Stomach (tissue), 9 donors: Measurements from ENCODE around the gene SDSL. TPM values are rescaled to one million over a fixed set of nuclear protein-coding genes. Genes with fewer than 3 reads are reported as not detected.

Experiments used
- DNase-seq, 2 donors: peaks; one replicate each; pipeline versions ENCODE4 v3.0.0 to v3.0.0-alpha.2; 2013 to 2019
- H3K27ac ChIP-seq, 5 donors: fragments of 200-600 bp in 4 of 5; sonication (generic) in 4 of 5; one replicate each; pipeline ENCODE4 v1.5.1; 2013 to 2019; ENCODE audit warnings: mild to moderate bottlenecking in 1 of 5, moderate library complexity in 1 of 5
- H3K27me3 ChIP-seq, 3 donors: fragments of 200-600 bp; sonication (generic); one replicate each; pipeline ENCODE4 v1.5.1; 2017 to 2019; ENCODE audit warnings: mixed run types in 1 of 3
- H3K36me3 ChIP-seq, 4 donors: fragments of 200-600 bp; sonication (generic); 1 replicate in 3 of 4; 2 replicates in 1 of 4; pipeline ENCODE4 v1.5.1; 2016 to 2019
- H3K4me1 ChIP-seq, 4 donors: fragments of 200-600 bp; sonication (generic); one replicate each; pipeline ENCODE4 v1.5.1; 2016 to 2019
- H3K4me3 ChIP-seq, 4 donors: fragments of 200-600 bp; sonication (generic) in 3 of 4; one replicate each; pipeline ENCODE4 v1.5.1; 2016 to 2019; ENCODE audit warnings: mild to moderate bottlenecking in 1 of 4
- H3K9me3 ChIP-seq, 4 donors: fragments of 200-600 bp; sonication (generic); one replicate each; pipeline ENCODE4 v1.5.1; 2016 to 2019
- EP300 ChIP-seq: sonication (generic); formaldehyde crosslinking; IDR thresholded peaks from one replicate; pipeline ENCODE4 v1.6.1; 2017; ENCODE audit warnings: antibody characterized with exemption
- POLR2A ChIP-seq, 4 donors: fragments of 450-650 bp; IDR thresholded peaks; one replicate each; pipeline ENCODE4 v1.6.1; 2016; ENCODE audit warnings: antibody characterized with exemption in 4 of 4, control low read depth in 2 of 4, mild to moderate bottlenecking in 1 of 4, moderate library complexity in 1 of 4
- POLR2AphosphoS5 ChIP-seq, 3 donors: sonication (generic); formaldehyde crosslinking; IDR thresholded peaks; one replicate each; pipeline ENCODE4 v1.6.1; 2016; ENCODE audit warnings: antibody characterized with exemption in 3 of 3
- WGBS, 5 donors: extraction: QIAGEN DNeasy Blood & Tissue Kit in 3 of 5; methylation state at CpG; one replicate each; pipeline versions ENCODE4 v1.1.5 to v1.1.7; 2013 to 2018; 5-methylcytosine and 5-hydroxymethylcytosine counted together
- intact Hi-C: fragments of 100-400 bp; cut with DNase I; formaldehyde crosslinking; loops from one replicate; pipeline ENCODE4 v1.15.1; 2023; ENCODE audit warnings: low total_unique reads
- polyA plus RNA-seq, 3 donors: library from polyadenylated mRNA; stranded (reverse); fragments of 200-250 nt; gene quantifications; one replicate each; pipeline ENCODE4 v1.2.3, GENCODE V29; 2013
- total RNA-seq, 5 donors: library from RNA; depleted of rRNA; stranded (reverse); fragments of >200 nt; gene quantifications; one replicate each; pipeline versions ENCODE4 v1.1.0 to v1.2.3, GENCODE V29; 2014 to 2016
- TF ChIP-seq, protein P1 (sequence below), 7 experiments: fragments of 450-650 bp in 4 of 7; fragments of 200-600 bp in 3 of 7; sonication (generic) in 3 of 7; IDR thresholded peaks; one replicate each; pipeline ENCODE4 v1.5.1; 2016 to 2019; ENCODE audit warnings: antibody characterized with exemption in 7 of 7, control low read depth in 2 of 7, mild to moderate bottlenecking in 1 of 7
- donor health status: healthy with polysubstance abuse.
- donor health status: Bipolar disorder and iron deficiency.
- donor health status: healthy.

Gene SDSL
- total and polyA plus RNA-seq, 8 donors, result 5.9 to 27.2 (median 15.1) TPM; not detected in 2

- intact Hi-C loops, result no loop called here
- peak in 1 of 2 donors; percentile 79 for DNase-seq
These were observed 57.6 kb downstream of the SDSL start for GRCh38 chr12:113479590-113480335.

GRCh38 chr12:113480336-113480971 lies 58.3 kb downstream of the SDSL start:
- WGBS, 5 donors, result 15 to 19% (median 16%) methylated on average over 9 of the region's 9 CpGs
- peaks cover 36 to 98% (median 62%) of the 10 kb centered on the region in 3 donors for H3K27me3 ChIP-seq
- peaks cover 0 to 19% (median 3%) of the 10 kb centered on the region in 4 donors for H3K4me1 ChIP-seq
- no peak overlapping the region for H3K4me3 ChIP-seq
- H3K9me3 ChIP-seq, result peaks cover 0 to 15% (median 4%) of the 10 kb centered on the region in 4 donors
- no peak overlapping the region for H3K27ac ChIP-seq
- TF ChIP-seq POLR2A (IDR thresholded peaks at IDR 0.05) (no peak), EP300 (no peak), POLR2AphosphoS5 (IDR thresholded peaks at IDR 0.05) (no peak)
- TF ChIP-seq, protein P1, sequence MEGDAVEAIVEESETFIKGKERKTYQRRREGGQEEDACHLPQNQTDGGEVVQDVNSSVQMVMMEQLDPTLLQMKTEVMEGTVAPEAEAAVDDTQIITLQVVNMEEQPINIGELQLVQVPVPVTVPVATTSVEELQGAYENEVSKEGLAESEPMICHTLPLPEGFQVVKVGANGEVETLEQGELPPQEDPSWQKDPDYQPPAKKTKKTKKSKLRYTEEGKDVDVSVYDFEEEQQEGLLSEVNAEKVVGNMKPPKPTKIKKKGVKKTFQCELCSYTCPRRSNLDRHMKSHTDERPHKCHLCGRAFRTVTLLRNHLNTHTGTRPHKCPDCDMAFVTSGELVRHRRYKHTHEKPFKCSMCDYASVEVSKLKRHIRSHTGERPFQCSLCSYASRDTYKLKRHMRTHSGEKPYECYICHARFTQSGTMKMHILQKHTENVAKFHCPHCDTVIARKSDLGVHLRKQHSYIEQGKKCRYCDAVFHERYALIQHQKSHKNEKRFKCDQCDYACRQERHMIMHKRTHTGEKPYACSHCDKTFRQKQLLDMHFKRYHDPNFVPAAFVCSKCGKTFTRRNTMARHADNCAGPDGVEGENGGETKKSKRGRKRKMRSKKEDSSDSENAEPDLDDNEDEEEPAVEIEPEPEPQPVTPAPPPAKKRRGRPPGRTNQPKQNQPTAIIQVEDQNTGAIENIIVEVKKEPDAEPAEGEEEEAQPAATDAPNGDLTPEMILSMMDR (IDR thresholded peaks at IDR 0.05), result no peak
- DNase-seq, result no peak
- intact Hi-C loops, result no loop called here
- H3K36me3 ChIP-seq, result no peaks in the 10 kb centered on the region

More at GRCh38 chr12:113479590-113480335, 57.6 kb downstream of the SDSL start:
- TF ChIP-seq POLR2A (IDR thresholded peaks at IDR 0.05), result no peak
- TF ChIP-seq POLR2AphosphoS5 (IDR thresholded peaks at IDR 0.05), result no peak
- TF ChIP-seq, protein P1 (IDR thresholded peaks at IDR 0.05), result no peak
- no peak for TF ChIP-seq EP300
- Histone ChIP-seq H3K36me3 (no peaks in the 10 kb centered on the region), H3K27ac (no peak overlapping the region), H3K4me3 (no peak overlapping the region), H3K9me3 (peaks cover 0 to 15% (median 4%) of the 10 kb centered on the region in 4 donors), H3K27me3 (peaks cover 40 to 100% (median 69%) of the 10 kb centered on the region in 3 donors), H3K4me1 (peaks cover 0 to 21% (median 3%) of the 10 kb centered on the region in 4 donors)
- WGBS, 5 donors, result 4 to 8% (median 5%) methylated on average over 57 to 61 of the region's 61 CpGs

GRCh38 chr12:113482334-113482733 lies 60.2 kb downstream of the SDSL start:
- Histone ChIP-seq H3K27me3 (peaks cover 31 to 98% (median 56%) of the 10 kb centered on the region in 3 donors), H3K27ac (no peak overlapping the region), H3K9me3 (peaks cover 0 to 15% (median 4%) of the 10 kb centered on the region in 4 donors), H3K36me3 (no peaks in the 10 kb centered on the region), H3K4me3 (no peak overlapping the region), H3K4me1 (peaks cover 0 to 8% (median 3%) of the 10 kb centered on the region in 4 donors)
- DNase-seq, result no peak
- intact Hi-C loops, result no loop called here
- TF ChIP-seq, protein P1 (IDR thresholded peaks at IDR 0.05), result no peak
- TF ChIP-seq POLR2A (IDR thresholded peaks at IDR 0.05) (no peak), EP300 (no peak), POLR2AphosphoS5 (IDR thresholded peaks at IDR 0.05) (no peak)
- whole genome bisulfite sequencing, 5 donors, result 0 to 8% (median 3%) methylated on average over 1 of the region's 1 CpG

- H3K9me3 ChIP-seq, result peaks cover 0 to 8% (median 3%) of the 10 kb centered on the region in 4 donors
- H3K27ac ChIP-seq, result no peak overlapping the region
- no peak for TF ChIP-seq POLR2A (IDR thresholded peaks at IDR 0.05)
- no peak for TF ChIP-seq EP300
- TF ChIP-seq POLR2AphosphoS5 (IDR thresholded peaks at IDR 0.05), result no peak
- TF ChIP-seq, protein P1 (IDR thresholded peaks at IDR 0.05), result no peak
- no peak overlapping the region for H3K4me3 ChIP-seq
- H3K27me3 ChIP-seq, result peaks cover 4 to 88% (median 32%) of the 10 kb centered on the region in 3 donors
- no peak for DNase-seq
- 0 to 6% (median 4%) methylated on average over 2 of the region's 2 CpGs for WGBS, 5 donors
- no peaks in the 10 kb centered on the region for H3K36me3 ChIP-seq
- H3K4me1 ChIP-seq, result no peaks in the 10 kb centered on the region
- intact Hi-C loops, result no loop called here
These were observed 63.1 kb downstream of the SDSL start for GRCh38 chr12:113485330-113485729.
